SU-DHL-6 (cell line): ENCODE measurements around the gene SIK3.

Experiments
- EZH2phosphoT487 ChIP-seq: fragments of 200-600 bp; sonication (generic), shearing (Covaris generic); conservative IDR thresholded peaks from 2 replicates; pipeline ENCODE4 v1.6.1; 2018; ENCODE audit warnings: mild to moderate bottlenecking, antibody characterized with exemption, low read length, moderate library complexity, mixed read lengths
- TF ChIP-seq, protein P1 (sequence below): fragments of 200-600 bp; sonication (generic); IDR thresholded peaks from one replicate; pipeline ENCODE4 v1.5.1; 2017; ENCODE audit warnings: antibody characterized with exemption, mild to moderate bottlenecking, low read length, moderate library complexity; ENCODE audit not compliant: insufficient read depth, poor library complexity, severe bottlenecking

DNA sequence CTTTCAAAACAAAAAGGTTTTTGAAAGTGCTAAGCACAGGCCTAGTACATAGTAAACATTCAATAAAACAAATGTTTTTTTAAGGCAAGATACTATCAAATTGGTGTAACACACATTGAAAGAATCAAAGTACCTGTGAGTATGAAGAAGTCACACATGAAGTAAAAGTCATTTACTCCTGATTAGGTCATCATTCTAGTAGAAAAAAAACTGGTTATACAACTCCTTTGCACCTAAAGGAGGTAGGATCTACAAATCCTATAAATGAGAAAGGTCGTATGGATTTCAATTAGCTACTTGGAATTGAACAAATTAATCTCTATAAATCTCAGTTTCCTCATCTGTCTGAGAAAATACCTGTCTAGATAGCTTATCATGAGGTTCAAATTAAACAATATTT, 80.8 kb downstream of the SIK3 start:
- TF ChIP-seq, protein P1, sequence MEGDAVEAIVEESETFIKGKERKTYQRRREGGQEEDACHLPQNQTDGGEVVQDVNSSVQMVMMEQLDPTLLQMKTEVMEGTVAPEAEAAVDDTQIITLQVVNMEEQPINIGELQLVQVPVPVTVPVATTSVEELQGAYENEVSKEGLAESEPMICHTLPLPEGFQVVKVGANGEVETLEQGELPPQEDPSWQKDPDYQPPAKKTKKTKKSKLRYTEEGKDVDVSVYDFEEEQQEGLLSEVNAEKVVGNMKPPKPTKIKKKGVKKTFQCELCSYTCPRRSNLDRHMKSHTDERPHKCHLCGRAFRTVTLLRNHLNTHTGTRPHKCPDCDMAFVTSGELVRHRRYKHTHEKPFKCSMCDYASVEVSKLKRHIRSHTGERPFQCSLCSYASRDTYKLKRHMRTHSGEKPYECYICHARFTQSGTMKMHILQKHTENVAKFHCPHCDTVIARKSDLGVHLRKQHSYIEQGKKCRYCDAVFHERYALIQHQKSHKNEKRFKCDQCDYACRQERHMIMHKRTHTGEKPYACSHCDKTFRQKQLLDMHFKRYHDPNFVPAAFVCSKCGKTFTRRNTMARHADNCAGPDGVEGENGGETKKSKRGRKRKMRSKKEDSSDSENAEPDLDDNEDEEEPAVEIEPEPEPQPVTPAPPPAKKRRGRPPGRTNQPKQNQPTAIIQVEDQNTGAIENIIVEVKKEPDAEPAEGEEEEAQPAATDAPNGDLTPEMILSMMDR, result no peak
- no peak for TF ChIP-seq EZH2phosphoT487
